Smooth muscle cell (in vitro differentiated cells): ENCODE results near the gene UBA1. TPM values are rescaled to one million over a fixed set of nuclear protein-coding genes. Genes with fewer than 3 reads are reported as not detected.

Experiments used
- DNase-seq: peaks from one replicate; lab custom pipeline; 2025; ENCODE audit not compliant: unreplicated experiment; lab: John Stamatoyannopoulos, UW
- H2AFZ ChIP-seq: fragments of 200-600 bp; sonication (generic); 2 replicates; pipeline ENCODE4 v1.6.0; 2016; ENCODE audit warnings: antibody characterized with exemption, low read depth, mild to moderate bottlenecking
- H3F3A ChIP-seq: fragments of 200-600 bp; sonication (generic); 2 replicates; pipeline ENCODE4 v1.6.0; 2017; ENCODE audit warnings: antibody characterized with exemption, low read depth
- H3K27ac ChIP-seq: fragments of 200-600 bp; sonication (generic); 2 replicates; pipeline ENCODE4 v1.5.1; 2016; ENCODE audit warnings: low read depth, mild to moderate bottlenecking
- H3K27me3 ChIP-seq: fragments of 200-600 bp; sonication (generic); 2 replicates; pipeline ENCODE4 v1.6.1; 2016; ENCODE audit warnings: low read depth, mild to moderate bottlenecking
- H3K36me3 ChIP-seq: fragments of 200-600 bp; sonication (generic); 2 replicates; pipeline ENCODE4 v1.5.1; 2016; ENCODE audit warnings: low read depth
- H3K4me1 ChIP-seq: fragments of 200-600 bp; sonication (generic); 2 replicates; pipeline ENCODE4 v1.5.1; 2016; ENCODE audit warnings: low read depth
- H3K4me2 ChIP-seq: fragments of 200-600 bp; sonication (generic); 2 replicates; pipeline ENCODE4 v1.6.0; 2016; ENCODE audit warnings: mild to moderate bottlenecking
- H3K4me3 ChIP-seq: fragments of 200-600 bp; sonication (generic); 2 replicates; pipeline ENCODE4 v1.5.1; 2016; ENCODE audit warnings: mild to moderate bottlenecking
- H3K79me2 ChIP-seq: fragments of 200-600 bp; sonication (generic); 2 replicates; pipeline ENCODE4 v1.6.0; 2016; ENCODE audit warnings: low read depth, mild to moderate bottlenecking
- H3K9ac ChIP-seq: fragments of 200-600 bp; sonication (generic); 2 replicates; pipeline ENCODE4 v1.6.0; 2016; ENCODE audit warnings: low read depth
- H3K9me3 ChIP-seq: fragments of 200-600 bp; sonication (generic); replicated peaks from 2 replicates; pipeline ENCODE4 v1.5.1; 2016; ENCODE audit warnings: low read depth
- H4K20me1 ChIP-seq: fragments of 200-600 bp; sonication (generic); 2 replicates; pipeline ENCODE4 v1.6.0; 2016; ENCODE audit warnings: low read depth
- CTCF ChIP-seq: fragments of 200-600 bp; sonication (generic); IDR thresholded peaks from 2 replicates; pipeline ENCODE4 v1.5.1; 2017; ENCODE audit warnings: borderline replicate concordance, mild to moderate bottlenecking, antibody characterized with exemption; ENCODE audit not compliant: insufficient read depth, poor library complexity, severe bottlenecking
- WGBS: methylation state at CpG from one replicate; pipeline ENCODE4 v1.1.7; 2016; ENCODE audit warnings: low lambda C conversion rate; 5-methylcytosine and 5-hydroxymethylcytosine counted together
- polyA plus RNA-seq: library from polyadenylated mRNA; unstranded; fragments of >200 nt; fragmentation: Nextera tagmentation; extraction: Ambion mirVana; gene quantifications from 2 replicates; pipeline ENCODE4 v1.2.1, GENCODE V29; 2016
- total RNA-seq: library from RNA; depleted of rRNA; stranded (reverse); fragments of >200 nt; gene quantifications from 2 replicates; pipeline ENCODE4 v1.2.3, GENCODE V29; 2014

Gene UBA1
- total and polyA plus RNA-seq, 2 experiments from 2014 or later: 223 to 246 TPM

GRCh38 chrX:47231167-47231566 lies 37.5 kb downstream of the UBA1 start:
- peaks cover 25% of the 10 kb centered on the region for H3K79me2 ChIP-seq
- no peak overlapping the region for H3K27ac ChIP-seq
- WGBS: 93% methylated on average over 2 of the region's 2 CpGs

GRCh38 chrX:47232197-47232802 lies 38.7 kb downstream of the UBA1 start:
- Histone ChIP-seq H3K27me3 (no peaks in the 10 kb centered on the region), H3K9me3 (no peaks in the 10 kb centered on the region), H3K4me3 (peak overlapping the region; percentile 94), H3F3A (peaks cover 15% of the 10 kb centered on the region), H3K4me2 (peak overlapping the region; percentile 87), H3K79me2 (peaks cover 37% of the 10 kb centered on the region), H3K27ac (peak overlapping the region; percentile 100), H2AFZ (peak overlapping the region; percentile 44), H3K9ac (peak overlapping the region; percentile 100), H3K4me1 (peaks cover 23% of the 10 kb centered on the region), H4K20me1 (peaks cover 20% of the 10 kb centered on the region), H3K36me3 (no peaks in the 10 kb centered on the region)
- no peak for DNase-seq
- TF ChIP-seq CTCF: no peak
- WGBS: 61% methylated on average over 8 of the region's 8 CpGs

More at GRCh38 chrX:47231167-47231566, 37.5 kb downstream of the UBA1 start:
- H3K9ac ChIP-seq: no peak overlapping the region
- peaks cover 12% of the 10 kb centered on the region for H4K20me1 ChIP-seq
- H3K4me3 ChIP-seq: no peak overlapping the region
- peaks cover 23% of the 10 kb centered on the region for H3K4me1 ChIP-seq
- peaks cover 15% of the 10 kb centered on the region for H3F3A ChIP-seq
- no peak overlapping the region for H2AFZ ChIP-seq
- no peaks in the 10 kb centered on the region for H3K9me3 ChIP-seq
- TF ChIP-seq CTCF: no peak
- no peaks in the 10 kb centered on the region for H3K36me3 ChIP-seq
- no peaks in the 10 kb centered on the region for H3K27me3 ChIP-seq
- H3K4me2 ChIP-seq: no peak overlapping the region
- no peak for DNase-seq

DNA sequence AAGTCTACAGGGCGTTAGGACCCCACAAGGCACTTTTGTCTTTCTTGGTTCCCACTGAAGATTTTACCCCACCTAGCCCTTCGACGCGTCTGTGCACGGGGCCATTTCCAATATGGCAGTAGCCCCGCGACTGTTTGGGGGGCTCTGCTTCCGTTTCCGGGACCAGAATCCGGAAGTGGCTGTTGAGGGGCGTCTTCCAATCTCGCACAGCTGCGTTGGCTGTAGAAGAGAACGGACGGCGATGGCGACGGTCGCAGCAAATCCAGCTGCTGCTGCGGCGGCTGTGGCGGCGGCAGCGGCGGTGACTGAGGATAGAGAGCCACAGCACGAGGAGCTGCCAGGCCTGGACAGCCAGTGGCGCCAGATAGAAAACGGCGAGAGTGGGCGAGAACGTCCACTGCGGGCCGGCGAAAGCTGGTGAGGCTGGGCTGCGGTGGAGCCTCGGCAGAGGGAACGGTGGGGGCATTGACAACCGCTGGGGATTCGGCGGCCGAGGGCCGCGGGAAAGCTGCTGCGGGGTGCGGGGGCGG lies 39.2 kb downstream of the UBA1 start, which contains the start of gene USP11:
TSS of gene USP11 (plus strand) at position 207 of the 530 bp plus-strand sequence. CDS start at position 242, 35 bp downstream.
- H3K79me2 ChIP-seq: peaks cover 42% of the 10 kb centered on the region
- H3K4me3 ChIP-seq: peak within 1 kb of the TSS; percentile 94
- DNase-seq: no peak
- H3K27me3 ChIP-seq: no peaks in the 10 kb centered on the region
- no peaks in the 10 kb centered on the region for H3K9me3 ChIP-seq
- H4K20me1 ChIP-seq: peaks cover 21% of the 10 kb centered on the region
- TF ChIP-seq CTCF: no peak
- peak within 1 kb of the TSS; percentile 44 for H2AFZ ChIP-seq
- peaks cover 15% of the 10 kb centered on the region for H3F3A ChIP-seq
- H3K4me2 ChIP-seq: peak within 1 kb of the TSS; percentile 99
- peaks cover 23% of the 10 kb centered on the region for H3K4me1 ChIP-seq
- peak within 1 kb of the TSS; percentile 100 for H3K9ac ChIP-seq
- peak within 1 kb of the TSS; percentile 100 for H3K27ac ChIP-seq
- 1% methylated on average over 43 of the region's 46 CpGs for WGBS
- no peaks in the 10 kb centered on the region for H3K36me3 ChIP-seq
